Activated naive CD4-positive, alpha-beta T cell treated with Interleukin-2 at 50 U/mL for 16 hours (primary cell): Measurements from ENCODE around the gene SMIM35.

Experiments
- DNase-seq: peaks from one replicate; pipeline ENCODE4 v3.0.0-alpha.2; 2020

Gene SMIM35

GRCh38 chr11:118108513-118108912 lies 21.8 kb upstream of the SMIM35 start:
- DNase-seq = no peak

- no peak for DNase-seq
These were observed 20.1 kb upstream of the SMIM35 start for GRCh38 chr11:118106789-118107335.

- no peak for DNase-seq
These were observed 19.0 kb upstream of the SMIM35 start for GRCh38 chr11:118105657-118106305.

GRCh38 chr11:118104491-118104890 lies 17.7 kb upstream of the SMIM35 start:
- DNase-seq = no peak

- no peak for DNase-seq
These were observed 16.0 kb upstream of the SMIM35 start for GRCh38 chr11:118102721-118103261.

GRCh38 chr11:118100691-118101232 lies 14.0 kb upstream of the SMIM35 start:
- DNase-seq = no peak

GRCh38 chr11:118099838-118100556 lies 13.2 kb upstream of the SMIM35 start:
- no peak for DNase-seq

- no peak for DNase-seq
These were observed 12.5 kb upstream of the SMIM35 start for GRCh38 chr11:118098996-118099837.

GRCh38 chr11:118095967-118096367 lies 9.2 kb upstream of the SMIM35 start:
- no peak for DNase-seq

GRCh38 chr11:118095493-118095892 lies 8.7 kb upstream of the SMIM35 start:
- DNase-seq = no peak

GRCh38 chr11:118092907-118093571 lies 6.3 kb upstream of the SMIM35 start:
- no peak for DNase-seq

GRCh38 chr11:118091690-118092089 lies 4.9 kb upstream of the SMIM35 start:
- DNase-seq = no peak

GRCh38 chr11:118090545-118091162 lies 3.9 kb upstream of the SMIM35 start:
- no peak for DNase-seq

- DNase-seq = no peak
These were observed 1.8 kb upstream of the SMIM35 start for GRCh38 chr11:118088531-118088930.

- DNase-seq = no peak
These were observed 1.2 kb upstream of the SMIM35 start for GRCh38 chr11:118087931-118088330.

- DNase-seq = no peak
These were observed 2.1 kb downstream of the SMIM35 start for GRCh38 chr11:118084656-118085055.

GRCh38 chr11:118084247-118084646 lies 2.5 kb downstream of the SMIM35 start:
- no peak for DNase-seq

- no peak for DNase-seq
These were observed 3.7 kb downstream of the SMIM35 start for GRCh38 chr11:118082880-118083552.

- no peak for DNase-seq
These were observed 5.4 kb downstream of the SMIM35 start for GRCh38 chr11:118081241-118081958.

- no peak for DNase-seq
These were observed 6.5 kb downstream of the SMIM35 start for GRCh38 chr11:118080296-118080695.
